ENCODE results near the gene CEMP1.
"Not testable (repeated sequence)": the region's sequence is repeated elsewhere in the genome, so short reads cannot be mapped to it uniquely, and the experiment has no call there.

DNA sequence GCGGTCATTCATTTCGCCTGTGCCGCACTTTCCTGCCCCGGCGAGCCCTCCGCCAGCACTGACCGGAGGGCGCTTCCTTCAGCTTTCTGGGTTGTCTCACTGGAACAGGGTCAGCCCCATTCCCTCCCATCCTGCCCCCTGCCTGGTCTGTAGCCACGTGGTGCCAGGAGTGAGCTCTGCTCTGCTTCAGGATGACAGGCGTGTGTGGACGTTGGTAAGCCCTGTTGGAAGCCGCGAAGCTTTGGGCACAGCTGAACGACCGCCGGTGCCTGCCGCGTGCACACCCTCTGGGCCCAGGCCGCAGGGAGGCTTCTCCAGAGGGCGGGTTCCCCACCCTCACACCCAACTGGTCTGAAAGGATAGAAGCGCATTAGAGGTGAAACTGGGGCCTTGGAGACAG lies 49.6 kb upstream of the CEMP1 start:
- not testable (repeated sequence) for TF ChIP-seq ZZZ3 (IDR thresholded peaks at IDR 0.05; ENCODE audit: control insufficient read depth, insufficient read length, low read depth); TBL1XR1 (IDR thresholded peaks at IDR 0.05; ENCODE audit: low read depth, low read length)
